AG09309 (cell line): ENCODE measurements around the gene PARD3.

Experiments used
- DNase-seq: peaks from one replicate; pipeline ENCODE4 v3.0.0-alpha.2; 2010; ENCODE audit warnings: low read depth
- H3K4me3 ChIP-seq: 2 replicates; pipeline ENCODE4 v1.5.1; 2011; ENCODE audit warnings: mild to moderate bottlenecking, low read depth, low read length, moderate library complexity; ENCODE audit not compliant: control insufficient read depth
- TF ChIP-seq, protein P1 (sequence below): IDR thresholded peaks from 2 replicates; pipeline ENCODE4 v1.5.1; 2011; ENCODE audit warnings: mild to moderate bottlenecking, low read depth, low read length, inconsistent platforms; ENCODE audit not compliant: insufficient read depth, control insufficient read depth; ENCODE audit errors: missing control alignments

PARD3 gene

DNA sequence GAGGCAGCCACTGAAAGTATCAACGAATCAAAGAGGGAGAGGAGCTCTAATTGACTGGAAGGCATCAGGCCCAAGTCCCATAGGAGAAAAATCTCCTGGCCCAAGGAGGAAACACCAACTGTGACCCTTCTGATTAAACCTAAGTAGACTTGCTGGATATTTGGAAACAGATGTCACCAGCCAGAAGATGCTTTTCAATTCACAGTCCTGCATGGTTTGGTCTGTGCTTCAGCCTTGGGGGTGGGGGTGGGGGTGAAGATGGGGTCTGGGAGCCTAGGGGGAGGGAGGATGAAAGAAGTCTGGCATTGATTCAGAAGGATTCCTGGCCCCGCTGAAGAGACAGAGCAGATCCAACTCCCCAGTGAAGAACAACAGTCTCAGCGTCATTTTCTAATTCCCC is 623.7 kb downstream of the PARD3 start:
- DNase-seq = no peak
- TF ChIP-seq, protein P1, sequence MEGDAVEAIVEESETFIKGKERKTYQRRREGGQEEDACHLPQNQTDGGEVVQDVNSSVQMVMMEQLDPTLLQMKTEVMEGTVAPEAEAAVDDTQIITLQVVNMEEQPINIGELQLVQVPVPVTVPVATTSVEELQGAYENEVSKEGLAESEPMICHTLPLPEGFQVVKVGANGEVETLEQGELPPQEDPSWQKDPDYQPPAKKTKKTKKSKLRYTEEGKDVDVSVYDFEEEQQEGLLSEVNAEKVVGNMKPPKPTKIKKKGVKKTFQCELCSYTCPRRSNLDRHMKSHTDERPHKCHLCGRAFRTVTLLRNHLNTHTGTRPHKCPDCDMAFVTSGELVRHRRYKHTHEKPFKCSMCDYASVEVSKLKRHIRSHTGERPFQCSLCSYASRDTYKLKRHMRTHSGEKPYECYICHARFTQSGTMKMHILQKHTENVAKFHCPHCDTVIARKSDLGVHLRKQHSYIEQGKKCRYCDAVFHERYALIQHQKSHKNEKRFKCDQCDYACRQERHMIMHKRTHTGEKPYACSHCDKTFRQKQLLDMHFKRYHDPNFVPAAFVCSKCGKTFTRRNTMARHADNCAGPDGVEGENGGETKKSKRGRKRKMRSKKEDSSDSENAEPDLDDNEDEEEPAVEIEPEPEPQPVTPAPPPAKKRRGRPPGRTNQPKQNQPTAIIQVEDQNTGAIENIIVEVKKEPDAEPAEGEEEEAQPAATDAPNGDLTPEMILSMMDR = no peak
- H3K4me3 ChIP-seq = no peak overlapping the region

DNA sequence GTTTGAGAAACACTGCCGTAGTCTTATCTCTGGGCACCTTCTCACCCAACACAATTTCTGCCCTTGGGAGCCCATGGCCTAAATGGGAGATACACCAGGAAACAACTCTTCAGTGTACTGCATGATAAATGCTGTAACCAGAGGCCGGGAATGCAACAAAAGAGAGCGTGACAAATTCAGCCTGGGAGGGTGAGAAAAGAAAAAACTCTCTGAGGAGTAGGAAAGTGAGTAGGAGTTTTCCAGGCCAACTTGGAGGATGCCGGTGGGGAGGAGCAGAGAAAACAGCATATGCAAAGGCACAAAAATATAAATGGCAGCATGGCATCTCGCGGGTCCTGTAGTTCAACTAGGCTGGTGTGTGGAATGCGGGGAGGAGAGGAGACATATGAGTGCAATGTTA is 624.5 kb downstream of the PARD3 start:
- H3K4me3 ChIP-seq = no peak overlapping the region
- no peak for DNase-seq
- TF ChIP-seq, protein P1 = no peak

DNA sequence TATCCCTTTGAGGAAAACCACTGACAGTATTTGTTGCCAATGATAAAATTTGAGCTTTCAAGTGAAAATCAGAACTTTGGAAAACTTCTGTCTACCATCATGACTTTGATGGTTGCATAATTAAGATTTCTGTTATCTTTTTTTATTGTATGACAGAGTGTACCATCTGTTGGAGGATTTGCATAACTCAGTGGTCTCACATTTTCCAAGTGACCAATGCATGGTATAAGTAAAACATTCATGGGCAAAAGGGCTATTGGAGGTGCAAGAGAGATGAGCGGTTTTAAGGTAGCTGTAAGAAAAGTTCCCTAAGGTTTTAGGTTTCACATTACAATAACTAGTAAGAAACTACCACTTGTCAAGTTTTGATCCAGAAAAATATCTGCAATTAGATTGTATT is 625.3 kb downstream of the PARD3 start:
- TF ChIP-seq, protein P1 = no peak
- no peak for DNase-seq
- H3K4me3 ChIP-seq = no peak overlapping the region

- no peak for DNase-seq
- TF ChIP-seq, protein P1 = no peak
- H3K4me3 ChIP-seq = no peak overlapping the region
Measured at GRCh38 chr10:34188221-34188620, 626.9 kb downstream of the PARD3 start.

DNA sequence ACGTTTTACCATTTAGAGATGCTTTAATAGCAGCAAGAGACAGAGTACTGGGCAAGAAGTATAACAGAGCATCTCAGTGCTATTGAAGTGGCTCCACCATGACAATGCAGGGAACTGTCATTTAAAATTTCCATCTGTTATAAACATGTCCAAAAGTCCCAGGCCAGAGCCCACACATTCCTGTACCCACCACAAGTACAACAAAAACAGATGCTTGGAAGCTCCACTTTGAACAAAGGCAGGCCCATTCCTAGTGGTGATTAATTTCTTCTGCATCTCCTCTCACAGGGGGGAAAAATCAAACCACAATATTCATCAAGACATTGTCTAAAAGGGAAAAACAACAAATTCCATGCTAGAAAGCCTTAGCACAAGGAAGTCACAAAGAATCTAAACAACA is 627.9 kb downstream of the PARD3 start:
- H3K4me3 ChIP-seq = no peak overlapping the region
- TF ChIP-seq, protein P1 = no peak
- DNase-seq = no peak

GRCh38 chr10:34186745-34187144 is 628.4 kb downstream of the PARD3 start:
- TF ChIP-seq, protein P1 = no peak
- H3K4me3 ChIP-seq = no peak overlapping the region
- no peak for DNase-seq

GRCh38 chr10:34185998-34186397 is 629.1 kb downstream of the PARD3 start:
- no peak overlapping the region for H3K4me3 ChIP-seq
- TF ChIP-seq, protein P1 = no peak
- no peak for DNase-seq
